ENCODE data around the gene FAM72C.
"Not testable (repeated sequence)": the region's sequence is repeated elsewhere in the genome, so short reads cannot be mapped to it uniquely, and the experiment has no call there.

DNA sequence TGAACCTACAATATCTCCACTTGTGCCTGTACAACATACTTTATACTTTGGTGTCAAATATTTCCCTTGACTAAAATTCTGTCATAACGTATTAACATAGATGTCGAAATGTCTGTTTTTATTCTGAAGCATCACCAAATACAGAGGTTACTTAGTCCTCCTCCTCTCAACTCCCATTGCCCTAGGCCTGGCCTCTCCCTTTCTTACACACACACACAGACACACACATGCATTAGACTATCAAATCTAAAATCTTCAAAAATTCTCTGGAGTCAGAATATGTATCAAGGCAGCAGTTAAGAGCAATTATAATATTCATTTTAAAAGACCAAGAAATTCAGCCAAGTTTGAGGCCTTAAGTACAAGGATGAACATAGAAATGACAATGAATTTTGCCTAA, 7.5 kb downstream of the FAM72C start:
- TF ChIP-seq POLR2A (IDR thresholded peaks at IDR 0.05) = not testable (repeated sequence)
- TF ChIP-seq, protein P1, sequence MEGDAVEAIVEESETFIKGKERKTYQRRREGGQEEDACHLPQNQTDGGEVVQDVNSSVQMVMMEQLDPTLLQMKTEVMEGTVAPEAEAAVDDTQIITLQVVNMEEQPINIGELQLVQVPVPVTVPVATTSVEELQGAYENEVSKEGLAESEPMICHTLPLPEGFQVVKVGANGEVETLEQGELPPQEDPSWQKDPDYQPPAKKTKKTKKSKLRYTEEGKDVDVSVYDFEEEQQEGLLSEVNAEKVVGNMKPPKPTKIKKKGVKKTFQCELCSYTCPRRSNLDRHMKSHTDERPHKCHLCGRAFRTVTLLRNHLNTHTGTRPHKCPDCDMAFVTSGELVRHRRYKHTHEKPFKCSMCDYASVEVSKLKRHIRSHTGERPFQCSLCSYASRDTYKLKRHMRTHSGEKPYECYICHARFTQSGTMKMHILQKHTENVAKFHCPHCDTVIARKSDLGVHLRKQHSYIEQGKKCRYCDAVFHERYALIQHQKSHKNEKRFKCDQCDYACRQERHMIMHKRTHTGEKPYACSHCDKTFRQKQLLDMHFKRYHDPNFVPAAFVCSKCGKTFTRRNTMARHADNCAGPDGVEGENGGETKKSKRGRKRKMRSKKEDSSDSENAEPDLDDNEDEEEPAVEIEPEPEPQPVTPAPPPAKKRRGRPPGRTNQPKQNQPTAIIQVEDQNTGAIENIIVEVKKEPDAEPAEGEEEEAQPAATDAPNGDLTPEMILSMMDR (IDR thresholded peaks at IDR 0.05) = not testable (repeated sequence)

All from heart left ventricle (tissue), 13 donors.